Muscle layer of colon (tissue), 2 donors: Measurements from ENCODE around the gene KSR1.
"Not testable (repeated sequence)": the region's sequence is repeated elsewhere in the genome, so short reads cannot be mapped to it uniquely, and the experiment has no call there.

Source experiments
- H3K27ac ChIP-seq: one replicate; pipeline ENCODE4 v1.7.0; 2013; ENCODE audit warnings: low read depth, mild to moderate bottlenecking, low read length, moderate library complexity
- H3K27me3 ChIP-seq, 2 donors: one replicate each; pipeline ENCODE4 v1.7.0; 2013; ENCODE audit warnings: low read length in 2 of 2, mild to moderate bottlenecking in 2 of 2; ENCODE audit not compliant: insufficient read depth in 2 of 2, control insufficient read depth in 1 of 2
- H3K36me3 ChIP-seq: one replicate; pipeline ENCODE4 v1.7.0; 2013; ENCODE audit warnings: mild to moderate bottlenecking, low read length; ENCODE audit not compliant: insufficient read depth
- H3K4me1 ChIP-seq: one replicate; pipeline ENCODE4 v1.7.0; 2013; ENCODE audit warnings: mild to moderate bottlenecking, low read length; ENCODE audit not compliant: insufficient read depth
- H3K4me3 ChIP-seq, 2 donors: one replicate each; pipeline ENCODE4 v1.7.0; 2013; ENCODE audit warnings: low read length in 2 of 2, low read depth in 1 of 2, mild to moderate bottlenecking in 1 of 2, moderate library complexity in 1 of 2
- H3K9ac ChIP-seq: one replicate; pipeline ENCODE4 v1.7.0; 2013; ENCODE audit warnings: low read length
- H3K9me3 ChIP-seq: one replicate; pipeline ENCODE4 v1.7.0; 2013; ENCODE audit warnings: mild to moderate bottlenecking, low read length
- donor health status: abdominal sarcoma.
- donor health status: Adenocarcinoma of cecum.

Gene KSR1

DNA sequence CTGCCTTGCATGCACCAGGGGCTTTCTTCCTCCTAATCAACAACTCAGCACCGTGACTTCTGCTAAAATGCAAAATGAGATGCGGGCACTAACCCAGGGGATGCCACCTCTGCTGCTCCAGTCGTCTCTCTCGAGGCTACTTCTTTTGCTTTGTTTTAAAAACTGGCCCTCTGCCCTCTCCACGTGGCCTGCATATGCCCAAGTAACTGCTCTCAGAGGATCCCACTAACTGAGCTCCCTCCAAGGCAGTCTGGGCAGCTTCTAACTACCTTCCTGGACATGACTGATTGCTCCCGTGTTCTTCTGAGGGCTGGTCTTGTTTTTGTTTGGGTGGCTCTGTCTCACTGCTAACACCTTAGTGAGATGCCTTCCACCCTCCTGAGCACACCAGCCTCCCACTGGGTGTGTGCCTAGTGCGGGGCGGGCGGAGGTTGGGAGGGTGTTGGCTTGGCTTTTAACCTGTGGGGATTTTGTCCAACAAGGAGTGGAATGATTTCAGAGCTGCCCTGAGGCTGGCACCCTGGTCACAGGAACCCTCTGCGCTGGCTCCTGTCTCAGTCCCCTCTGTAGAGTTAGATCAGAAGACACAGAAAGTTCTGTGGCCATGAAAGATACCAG lies 165.8 kb downstream of the KSR1 start:
- no peak overlapping the region for H3K27ac ChIP-seq
- no peak overlapping the region for H3K4me3 ChIP-seq
- no peaks in the 10 kb centered on the region for H3K27me3 ChIP-seq
- H3K9ac ChIP-seq: no peak overlapping the region
- H3K36me3 ChIP-seq: peaks cover 50% of the 10 kb centered on the region
- H3K9me3 ChIP-seq: no peaks in the 10 kb centered on the region
- H3K4me1 ChIP-seq: no peaks in the 10 kb centered on the region

DNA sequence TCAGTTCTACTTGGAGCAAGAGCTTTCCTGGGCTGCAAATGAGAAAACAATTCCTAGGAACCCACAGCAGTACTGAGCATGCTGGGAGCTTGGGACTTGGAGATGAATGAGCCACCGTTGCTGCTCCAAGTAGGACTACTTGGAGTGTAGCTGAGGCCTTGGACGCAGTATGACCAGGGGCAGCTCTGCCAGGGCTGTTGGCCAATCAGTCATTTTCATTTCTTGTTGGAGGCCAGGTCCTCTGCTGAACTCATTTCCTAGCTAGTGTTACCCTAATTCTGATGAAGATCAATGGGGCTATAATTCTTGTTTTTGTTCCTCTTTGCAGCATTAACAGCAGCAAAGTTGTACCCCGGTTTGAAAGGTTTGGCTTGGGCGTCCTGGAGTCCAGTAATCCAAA lies 166.7 kb downstream of the KSR1 start:
- no peaks in the 10 kb centered on the region for H3K27me3 ChIP-seq
- peaks cover 41% of the 10 kb centered on the region for H3K36me3 ChIP-seq
- no peak overlapping the region for H3K27ac ChIP-seq
- no peak overlapping the region for H3K9ac ChIP-seq
- no peak overlapping the region for H3K4me3 ChIP-seq
- H3K4me1 ChIP-seq: no peaks in the 10 kb centered on the region
- no peaks in the 10 kb centered on the region for H3K9me3 ChIP-seq

DNA sequence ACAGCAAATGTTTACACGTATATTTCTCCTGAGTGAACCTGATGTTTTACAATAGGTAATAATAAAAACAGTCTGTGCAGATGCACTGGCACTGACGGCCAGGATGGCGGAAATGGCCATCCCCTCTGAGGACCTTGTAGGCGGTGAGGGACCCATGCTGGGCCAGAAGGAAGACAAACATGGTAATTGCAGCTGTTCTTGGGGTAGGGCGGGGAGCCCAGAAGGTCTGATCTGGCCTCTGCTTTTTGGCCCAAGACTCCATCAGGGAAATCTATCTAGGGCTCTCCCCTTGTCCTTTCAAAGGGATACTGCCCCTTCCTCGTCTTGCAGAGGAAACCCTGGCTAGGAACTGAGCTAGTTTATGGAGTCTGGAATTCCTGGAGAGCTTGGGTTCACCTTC lies 167.4 kb downstream of the KSR1 start:
- Histone ChIP-seq H3K36me3 (peaks cover 35% of the 10 kb centered on the region), H3K4me3 (no peak overlapping the region), H3K9ac (no peak overlapping the region), H3K4me1 (no peaks in the 10 kb centered on the region), H3K27ac (no peak overlapping the region), H3K27me3 (no peaks in the 10 kb centered on the region), H3K9me3 (no peaks in the 10 kb centered on the region)

DNA sequence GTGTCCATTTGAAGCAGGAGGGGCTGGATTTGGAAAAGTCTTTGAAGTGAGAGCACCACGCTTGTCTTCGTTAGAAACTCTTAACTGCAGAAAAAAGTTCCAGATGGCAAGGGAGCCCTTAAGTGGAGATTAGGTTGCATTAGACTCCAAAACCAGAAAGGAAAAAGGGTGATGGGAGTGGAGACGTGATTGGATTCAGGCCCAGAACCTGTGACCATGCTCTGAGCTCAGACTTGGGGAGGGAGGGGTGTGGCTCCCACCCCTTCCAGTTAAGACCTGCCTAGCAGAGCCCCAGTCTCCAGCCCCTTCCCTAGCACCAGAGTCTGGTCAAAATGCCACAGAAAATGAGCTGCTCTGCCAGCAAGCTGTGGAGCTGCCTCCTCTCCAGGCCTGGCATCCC lies 168.3 kb downstream of the KSR1 start:
- peaks cover 29% of the 10 kb centered on the region for H3K36me3 ChIP-seq
- H3K9me3 ChIP-seq: no peaks in the 10 kb centered on the region
- H3K9ac ChIP-seq: no peak overlapping the region
- no peaks in the 10 kb centered on the region for H3K27me3 ChIP-seq
- H3K27ac ChIP-seq: no peak overlapping the region
- no peaks in the 10 kb centered on the region for H3K4me1 ChIP-seq
- no peak overlapping the region for H3K4me3 ChIP-seq

DNA sequence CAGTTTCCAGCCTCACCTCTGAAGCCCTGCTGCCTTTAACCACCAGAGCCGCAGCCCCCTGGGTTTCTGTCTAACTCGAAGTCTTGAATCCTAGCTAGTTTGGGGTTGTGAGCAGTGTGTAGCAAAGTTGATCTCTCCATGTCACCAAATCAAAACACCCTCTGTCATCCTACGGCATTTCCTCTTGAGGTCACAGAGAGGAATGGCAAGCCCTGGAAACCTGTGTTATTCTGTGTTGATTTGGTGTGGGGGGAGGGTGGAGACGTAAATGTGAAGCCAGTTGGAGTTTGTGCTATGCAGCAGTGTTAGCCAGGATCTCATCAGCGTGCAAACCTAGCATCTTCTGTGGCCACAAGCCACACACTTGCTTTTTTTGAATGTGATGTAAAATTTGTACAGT lies 169.6 kb downstream of the KSR1 start:
- no peak overlapping the region for H3K9ac ChIP-seq
- H3K9me3 ChIP-seq: no peaks in the 10 kb centered on the region
- no peaks in the 10 kb centered on the region for H3K4me1 ChIP-seq
- no peak overlapping the region for H3K27ac ChIP-seq
- no peak overlapping the region for H3K4me3 ChIP-seq
- H3K36me3 ChIP-seq: peaks cover 19% of the 10 kb centered on the region
- no peaks in the 10 kb centered on the region for H3K27me3 ChIP-seq

DNA sequence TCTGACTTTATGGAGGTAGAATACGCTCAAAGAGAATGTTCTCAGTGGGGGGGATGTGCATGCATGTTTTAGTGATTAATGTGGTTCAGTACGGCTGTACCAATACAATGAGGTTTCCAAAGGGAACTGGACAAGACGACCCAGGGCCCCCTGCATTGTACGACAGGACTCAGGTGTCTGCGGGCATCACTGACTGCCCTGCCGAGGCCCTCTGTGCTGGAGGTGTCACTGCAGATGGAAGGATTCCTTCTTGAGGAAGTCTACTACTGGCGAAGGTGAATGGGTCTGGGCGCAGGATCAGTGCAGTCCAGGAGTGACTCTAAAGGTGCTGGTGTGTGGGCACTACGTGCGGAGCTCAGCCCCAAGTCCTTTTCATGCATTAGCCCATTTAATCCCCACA lies 171.3 kb downstream of the KSR1 start:
- Histone ChIP-seq H3K36me3 (peaks cover 12% of the 10 kb centered on the region), H3K9me3 (no peaks in the 10 kb centered on the region), H3K4me1 (peaks cover 2% of the 10 kb centered on the region), H3K9ac (no peak overlapping the region), H3K27ac (no peak overlapping the region), H3K4me3 (no peak overlapping the region), H3K27me3 (no peaks in the 10 kb centered on the region)

DNA sequence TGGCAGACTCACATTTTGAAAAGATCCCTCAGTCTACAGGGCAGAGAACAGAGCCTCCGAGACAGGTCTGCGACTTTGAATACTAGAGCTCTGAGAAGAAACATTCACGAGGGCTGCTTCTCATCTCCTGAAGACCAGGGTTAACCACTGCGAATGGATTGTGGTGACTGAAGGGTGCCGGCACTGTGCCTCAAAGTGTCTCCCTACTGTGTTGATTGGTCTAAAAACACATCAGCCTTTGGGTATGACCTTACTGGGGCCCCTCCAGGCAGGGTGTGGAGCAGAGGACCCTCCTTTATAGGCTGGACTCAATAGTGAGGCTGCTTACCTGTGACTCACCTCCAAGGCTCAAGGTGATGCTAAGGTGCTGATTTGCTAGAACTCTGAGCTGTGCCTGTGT lies 172.1 kb downstream of the KSR1 start:
- H3K9me3 ChIP-seq: no peaks in the 10 kb centered on the region
- no peak overlapping the region for H3K27ac ChIP-seq
- no peaks in the 10 kb centered on the region for H3K27me3 ChIP-seq
- no peak overlapping the region for H3K4me3 ChIP-seq
- H3K36me3 ChIP-seq: peaks cover 3% of the 10 kb centered on the region
- no peak overlapping the region for H3K9ac ChIP-seq
- H3K4me1 ChIP-seq: peaks cover 11% of the 10 kb centered on the region

DNA sequence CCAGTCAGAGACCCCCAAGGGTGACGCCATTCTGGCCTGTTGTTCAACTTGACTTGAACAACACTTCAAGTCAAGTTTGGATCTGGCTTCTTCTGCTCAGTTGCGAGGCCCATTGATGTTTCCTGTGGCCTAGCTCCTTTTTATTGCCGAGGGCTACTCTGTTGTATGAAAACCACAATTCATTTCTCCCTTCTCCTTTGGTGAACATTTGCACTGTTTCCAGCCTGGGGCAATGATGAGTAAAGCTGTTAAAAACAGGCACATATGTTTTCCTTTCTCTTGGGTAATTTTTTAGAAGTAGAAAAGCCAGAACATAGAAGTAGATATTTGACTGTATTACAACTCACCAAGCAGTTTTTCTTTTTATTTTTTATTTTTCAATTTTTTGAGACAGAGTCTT lies 173.0 kb downstream of the KSR1 start:
- H3K27ac ChIP-seq: not testable (repeated sequence)

DNA sequence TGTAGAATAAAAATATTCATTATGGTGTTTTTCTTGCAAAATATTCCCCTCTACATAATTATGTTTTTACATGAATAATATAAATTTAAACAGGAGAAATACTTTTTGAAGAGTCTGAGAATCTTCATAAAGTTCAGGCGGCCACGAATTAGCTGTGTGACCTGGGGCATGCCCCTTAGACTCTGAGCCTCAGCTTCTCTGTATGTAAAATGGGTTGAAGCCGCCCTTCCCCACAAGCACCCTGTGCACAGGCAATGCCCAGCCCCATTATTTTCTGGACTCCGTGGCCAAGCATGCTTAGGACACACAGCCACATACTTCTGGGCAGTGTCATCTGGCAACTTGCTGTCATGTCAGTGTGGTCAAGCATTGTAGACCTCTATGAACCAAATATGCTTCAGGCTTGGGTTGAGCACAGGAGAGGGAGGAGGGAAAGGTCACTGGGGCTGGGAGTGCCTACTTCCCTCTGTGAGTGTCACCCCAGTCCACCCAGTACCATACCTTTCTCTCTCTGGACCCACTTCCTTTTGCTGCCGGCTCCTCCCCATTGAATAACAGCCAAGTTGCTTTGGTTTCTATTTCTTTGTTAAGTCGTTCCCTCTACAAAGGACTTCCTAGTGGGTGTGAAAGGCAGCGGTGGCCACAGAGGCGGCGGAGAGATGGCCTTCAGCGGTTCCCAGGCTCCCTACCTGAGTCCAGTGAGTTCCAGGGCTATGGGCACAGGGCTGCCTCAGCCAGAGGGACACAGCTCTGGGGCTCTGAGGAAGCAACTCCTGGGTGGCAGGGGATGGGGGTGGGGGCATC lies 174.6 kb downstream of the KSR1 start, which contains the start of gene LGALS9:
TSS of gene LGALS9 (plus strand) at position 582 of the 804 bp plus-strand sequence. CDS start at position 660, 78 bp downstream.
- Histone ChIP-seq H3K9ac (no peak within 1 kb of the TSS), H3K4me3 (peak within 1 kb of the TSS in 1 of 2 donors; percentile 35), H3K4me1 (peaks cover 22% of the 10 kb centered on the region), H3K27ac (no peak within 1 kb of the TSS), H3K27me3 (no peaks in the 10 kb centered on the region), H3K36me3 (no peaks in the 10 kb centered on the region), H3K9me3 (no peaks in the 10 kb centered on the region)

More for the DNA sequence above, 173.0 kb downstream of the KSR1 start:
- not testable (repeated sequence) for H3K27me3 ChIP-seq, H3K9me3 ChIP-seq, H3K4me3 ChIP-seq, H3K36me3 ChIP-seq, H3K9ac ChIP-seq
- H3K4me1 ChIP-seq: peaks cover 19% of the 10 kb centered on the region

DNA sequence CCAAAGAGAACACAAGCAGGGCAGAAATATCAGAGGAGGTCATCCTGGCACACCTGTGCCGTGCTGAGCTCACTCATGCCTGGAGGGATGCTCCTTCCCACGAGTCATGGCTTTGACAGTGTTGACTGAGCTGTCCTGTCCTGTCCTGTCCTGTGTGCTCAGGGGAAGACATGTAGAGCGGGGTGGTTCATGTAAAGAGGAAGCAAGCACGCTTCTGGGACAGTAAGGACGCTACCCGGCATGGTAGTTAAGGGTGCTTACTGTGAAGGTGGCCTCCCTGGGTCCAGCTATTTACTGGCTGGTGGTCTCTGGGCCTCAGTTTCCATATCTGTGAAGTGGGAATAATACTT lies 175.1 kb downstream of the KSR1 start:
- peak overlapping the region in 1 of 2 donors; percentile 35 for H3K4me3 ChIP-seq
- H3K9ac ChIP-seq: no peak overlapping the region
- H3K4me1 ChIP-seq: peaks cover 22% of the 10 kb centered on the region
- no peak overlapping the region for H3K27ac ChIP-seq
- H3K27me3 ChIP-seq: no peaks in the 10 kb centered on the region
- H3K9me3 ChIP-seq: no peaks in the 10 kb centered on the region
- no peaks in the 10 kb centered on the region for H3K36me3 ChIP-seq

DNA sequence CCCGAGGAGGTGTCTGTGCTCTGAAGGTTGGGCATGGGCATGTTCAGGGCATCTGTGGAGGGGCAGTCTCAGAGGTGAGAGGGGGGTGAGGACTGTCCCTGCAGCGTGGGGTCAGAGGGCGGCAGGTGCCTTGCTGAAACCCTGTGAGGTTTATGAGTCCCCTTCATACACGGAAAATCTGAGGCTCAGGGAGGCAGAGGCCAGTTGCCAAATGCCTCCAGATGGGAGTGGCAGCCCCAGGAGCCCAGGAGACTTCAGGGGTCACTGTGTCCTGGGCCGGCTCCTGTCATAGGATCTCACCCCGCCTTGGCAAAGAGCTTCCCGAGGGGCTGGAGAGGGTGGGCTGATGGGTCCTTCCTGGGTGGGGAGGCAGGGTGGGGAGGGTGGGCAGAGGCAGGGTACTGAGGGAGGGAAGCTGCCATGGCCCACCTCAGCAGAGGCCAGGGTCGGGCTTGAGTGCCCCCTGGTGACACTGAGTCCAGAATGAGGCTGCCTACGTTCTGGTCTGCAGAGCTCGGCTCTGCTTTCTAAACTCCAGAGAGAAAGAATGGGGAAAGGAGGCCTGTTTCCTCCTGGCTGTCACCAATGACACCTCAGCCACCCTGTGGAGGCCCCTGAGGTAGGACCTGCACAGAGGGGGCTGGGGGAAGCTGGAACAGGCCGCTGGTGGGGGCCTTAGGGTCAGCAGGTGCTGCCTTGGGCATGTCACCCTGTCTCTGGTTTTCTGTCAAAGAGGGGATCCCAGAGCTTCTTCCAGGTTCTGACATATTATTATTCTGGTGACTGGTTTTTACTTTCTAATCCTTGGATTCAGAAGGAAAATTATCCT lies 175.9 kb downstream of the KSR1 start:
- Histone ChIP-seq H3K27ac (no peak overlapping the region), H3K4me1 (peaks cover 22% of the 10 kb centered on the region), H3K4me3 (no peak overlapping the region)

More for the DNA sequence above, 175.9 kb downstream of the KSR1 start:
- no peaks in the 10 kb centered on the region for H3K9me3 ChIP-seq
- H3K36me3 ChIP-seq: no peaks in the 10 kb centered on the region
- H3K9ac ChIP-seq: no peak overlapping the region
- no peaks in the 10 kb centered on the region for H3K27me3 ChIP-seq
